B cell (primary cell): ENCODE results near the gene PLAAT5. TPM values are rescaled to one million over a fixed set of nuclear protein-coding genes. Genes with fewer than 3 reads are reported as not detected.

Experiments
- ATAC-seq: fragments of 200-7000 bp; cut with Tn5 transposase; one replicate; pipeline ENCODE4 v1.10.0; 2021; ENCODE audit warnings: low read depth, mild to moderate bottlenecking, moderate number of reproducible peaks, moderate library complexity
- CTCF ChIA-PET: fragments of 350-600 bp; sonication (Branson Sonifier 250); formaldehyde crosslinking; loops from one replicate; lab custom pipeline; 2021; ENCODE audit warnings: antibody characterized with exemption, inconsistent platforms; lab: Charles Lee
- POLR2A ChIA-PET: fragments of 350-600 bp; sonication (Branson Sonifier 250); formaldehyde crosslinking; loops from one replicate; lab custom pipeline; 2021; ENCODE audit warnings: antibody characterized with exemption; lab: Charles Lee
- DNase-seq: peaks from one replicate; pipeline ENCODE4 v3.0.0; 2013
- H2AFZ ChIP-seq: 2 replicates; pipeline ENCODE4 v1.6.1; 2012; ENCODE audit warnings: mild to moderate bottlenecking, low read depth, low read length; ENCODE audit not compliant: insufficient read depth, poor library complexity, severe bottlenecking
- H3K27ac ChIP-seq, 2 donors: 1 replicate in 1 of 2; 2 replicates in 1 of 2; pipeline ENCODE4 v1.5.1; 2012 to 2013; ENCODE audit warnings: low read length in 2 of 2, mild to moderate bottlenecking in 2 of 2, moderate library complexity in 1 of 2
- H3K27me3 ChIP-seq, 4 experiments: fragments of 200-600 bp in 1 of 4; sonication (generic) in 1 of 4; replicated peaks in 1 of 4; 1 replicate in 2 of 4; 2 replicates in 2 of 4; pipeline versions ENCODE4 v1.6.1 to v1.7.0; 2013 to 2016; ENCODE audit warnings: low read length in 3 of 4, mild to moderate bottlenecking in 2 of 4, mixed read lengths in 1 of 4, moderate library complexity in 1 of 4; ENCODE audit not compliant: insufficient read depth in 4 of 4, control insufficient read depth in 3 of 4; ENCODE audit errors: control extremely low read depth in 1 of 4
- H3K36me3 ChIP-seq, 2 experiments: replicated peaks in 1 of 2; 1 replicate in 1 of 2; 2 replicates in 1 of 2; pipeline versions ENCODE4 v1.6.1 to v1.7.1; 2013; ENCODE audit warnings: low read length in 1 of 2; ENCODE audit not compliant: insufficient read depth in 2 of 2, control insufficient read depth in 1 of 2; ENCODE audit errors: control extremely low read depth in 1 of 2, extremely low read depth in 1 of 2
- H3K4me1 ChIP-seq, 2 donors: fragments of 200-600 bp in 1 of 2; sonication (generic) in 1 of 2; 1 replicate in 1 of 2; 2 replicates in 1 of 2; pipeline versions ENCODE4 v1.5.1 to v1.6.1; 2013 to 2017; ENCODE audit warnings: low read length in 2 of 2; ENCODE audit not compliant: control insufficient read depth in 2 of 2, insufficient read depth in 2 of 2
- H3K4me2 ChIP-seq: replicated peaks from 2 replicates; pipeline ENCODE3; 2012; ENCODE audit warnings: mild to moderate bottlenecking, low read depth, low read length; ENCODE audit not compliant: poor library complexity, severe bottlenecking
- H3K4me3 ChIP-seq, 5 experiments: fragments of 200-600 bp in 1 of 5; sonication (generic) in 1 of 5; 1 replicate in 3 of 5; 2 replicates in 2 of 5; pipeline versions ENCODE4 v1.5.1 to v1.7.0; 2011 to 2016; ENCODE audit warnings: low read length in 4 of 5, mild to moderate bottlenecking in 4 of 5, low read depth in 2 of 5, control low read depth in 1 of 5, moderate library complexity in 1 of 5; ENCODE audit not compliant: insufficient read depth in 1 of 5; ENCODE audit errors: control extremely low read depth in 1 of 5, extremely low read depth in 1 of 5
- H3K79me2 ChIP-seq: fragments of 200-600 bp; sonication (generic); one replicate; pipeline ENCODE4 v1.6.0; 2016; ENCODE audit warnings: low read length; ENCODE audit not compliant: control insufficient read depth, insufficient read depth
- H3K9ac ChIP-seq: fragments of 200-600 bp; sonication (generic); 2 replicates; pipeline ENCODE4 v1.6.1; 2017; ENCODE audit warnings: mild to moderate bottlenecking, low read length, moderate library complexity
- H3K9me3 ChIP-seq, 3 donors: one replicate each; pipeline versions ENCODE4 v1.6.1 to v1.7.1; 2013; ENCODE audit warnings: low read length in 2 of 3; ENCODE audit not compliant: control insufficient read depth in 2 of 3, insufficient read depth in 1 of 3; ENCODE audit errors: control extremely low read depth in 1 of 3
- H4K20me1 ChIP-seq: 2 replicates; pipeline ENCODE4 v1.6.0; 2012; ENCODE audit warnings: mild to moderate bottlenecking, low read length; ENCODE audit not compliant: insufficient read depth, control insufficient read depth, poor library complexity, severe bottlenecking
- H3K27ac Mint-ChIP-seq: one replicate; pipeline ENCODE4 v1.8.0; 2021; ENCODE audit warnings: mixed read lengths
- H3K27me3 Mint-ChIP-seq: one replicate; pipeline ENCODE4 v1.8.0; 2021; ENCODE audit warnings: mixed read lengths
- H3K4me1 Mint-ChIP-seq: one replicate; pipeline ENCODE4 v1.8.0; 2021; ENCODE audit warnings: mixed read lengths
- H3K4me3 Mint-ChIP-seq: one replicate; pipeline ENCODE4 v1.8.0; 2021; ENCODE audit warnings: mixed read lengths
- H3K9me3 Mint-ChIP-seq: one replicate; pipeline ENCODE4 v1.8.0; 2022; ENCODE audit warnings: mixed read lengths; ENCODE audit not compliant: insufficient read depth
- EZH2 ChIP-seq: IDR thresholded peaks from 2 replicates; pipeline ENCODE4 v1.6.1; 2012; ENCODE audit warnings: borderline replicate concordance, low read depth, mild to moderate bottlenecking, moderate library complexity, low read length; ENCODE audit not compliant: insufficient read depth, poor library complexity, severe bottlenecking
- WGBS: methylation state at CpG from one replicate; pipeline ENCODE4 v1.1.5; 2013; ENCODE audit warnings: missing lambda C conversion rate; ENCODE audit not compliant: insufficient coverage; 5-methylcytosine and 5-hydroxymethylcytosine counted together
- intact Hi-C: fragments of 100-400 bp; cut with micrococcal nuclease; formaldehyde crosslinking; loops from one replicate; pipeline ENCODE4 v1.10.0; 2022
- polyA plus RNA-seq: library from polyadenylated mRNA; depleted of rRNA; stranded (reverse); fragments of >200 nt; gene quantifications from 2 replicates; pipeline ENCODE4 v1.2.3, GENCODE V29; 2012
- total RNA-seq, 2 donors: library from RNA; stranded (reverse); fragments of 120-200 nt in 1 of 2; gene quantifications; 1 replicate in 1 of 2; 2 replicates in 1 of 2; pipeline versions ENCODE4 v1.2.3 to v1.2.4, GENCODE V29; 2013 to 2022
- TF ChIP-seq, protein P1 (sequence below): fragments of 200-600 bp; IDR thresholded peaks from one replicate; pipeline ENCODE4 v1.8.0; 2022; ENCODE audit warnings: antibody characterized with exemption, mild to moderate bottlenecking

The PLAAT5 gene
- total and polyA plus RNA-seq, 2 donors (not counting 1 experiment from before 2014, with no cell fraction given): not detected

DNA sequence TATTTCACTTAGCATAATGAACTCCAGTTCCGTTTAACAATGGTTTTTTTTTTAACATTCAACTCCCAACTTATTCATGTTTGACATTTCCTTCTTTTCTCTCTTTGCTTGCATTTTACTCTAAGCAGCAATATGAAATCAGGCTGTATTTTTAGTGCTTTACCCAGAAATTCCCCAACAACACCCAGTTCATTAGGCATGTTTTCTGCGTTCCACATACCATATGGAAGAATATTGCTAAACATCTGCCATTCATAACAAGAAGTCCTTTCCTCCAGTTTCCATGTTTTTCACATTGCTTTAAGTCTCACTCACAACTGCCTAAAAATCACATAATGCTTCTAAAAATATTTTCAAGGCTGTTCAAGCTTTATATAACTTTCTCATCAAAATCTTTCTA is 45.8 kb downstream of the PLAAT5 start:
- peaks cover 2% of the 10 kb centered on the region for H3K4me1 Mint-ChIP-seq
- ATAC-seq (no peak), DNase-seq (no peak)
- no peak overlapping the region for H3K4me3 Mint-ChIP-seq
- Histone ChIP-seq H3K36me3 (no peaks in the 10 kb centered on the region), H3K79me2 (no peaks in the 10 kb centered on the region), H3K27ac (no peak overlapping the region), H2AFZ (no peak overlapping the region), H3K4me1 (no peaks in the 10 kb centered on the region), H3K4me2 (no peak overlapping the region), H3K9me3 (peaks cover 0 to 2% (median 0%) of the 10 kb centered on the region in 3 donors), H3K4me3 (no peak overlapping the region), H3K9ac (no peak overlapping the region), H3K27me3 (peaks cover 0 to 4% (median 0%) of the 10 kb centered on the region in 4 experiments), H4K20me1 (no peaks in the 10 kb centered on the region)
- no peak for TF ChIP-seq EZH2
- TF ChIP-seq, protein P1, sequence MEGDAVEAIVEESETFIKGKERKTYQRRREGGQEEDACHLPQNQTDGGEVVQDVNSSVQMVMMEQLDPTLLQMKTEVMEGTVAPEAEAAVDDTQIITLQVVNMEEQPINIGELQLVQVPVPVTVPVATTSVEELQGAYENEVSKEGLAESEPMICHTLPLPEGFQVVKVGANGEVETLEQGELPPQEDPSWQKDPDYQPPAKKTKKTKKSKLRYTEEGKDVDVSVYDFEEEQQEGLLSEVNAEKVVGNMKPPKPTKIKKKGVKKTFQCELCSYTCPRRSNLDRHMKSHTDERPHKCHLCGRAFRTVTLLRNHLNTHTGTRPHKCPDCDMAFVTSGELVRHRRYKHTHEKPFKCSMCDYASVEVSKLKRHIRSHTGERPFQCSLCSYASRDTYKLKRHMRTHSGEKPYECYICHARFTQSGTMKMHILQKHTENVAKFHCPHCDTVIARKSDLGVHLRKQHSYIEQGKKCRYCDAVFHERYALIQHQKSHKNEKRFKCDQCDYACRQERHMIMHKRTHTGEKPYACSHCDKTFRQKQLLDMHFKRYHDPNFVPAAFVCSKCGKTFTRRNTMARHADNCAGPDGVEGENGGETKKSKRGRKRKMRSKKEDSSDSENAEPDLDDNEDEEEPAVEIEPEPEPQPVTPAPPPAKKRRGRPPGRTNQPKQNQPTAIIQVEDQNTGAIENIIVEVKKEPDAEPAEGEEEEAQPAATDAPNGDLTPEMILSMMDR: no peak
- intact Hi-C loops: no loop called here
- CTCF ChIA-PET: no interaction called here
- H3K9me3 Mint-ChIP-seq: no peaks in the 10 kb centered on the region
- POLR2A ChIA-PET: no interaction called here
- WGBS: 100% methylated on average over 1 of the region's 2 CpGs
- peaks cover 30% of the 10 kb centered on the region for H3K27me3 Mint-ChIP-seq
- no peak overlapping the region for H3K27ac Mint-ChIP-seq

DNA sequence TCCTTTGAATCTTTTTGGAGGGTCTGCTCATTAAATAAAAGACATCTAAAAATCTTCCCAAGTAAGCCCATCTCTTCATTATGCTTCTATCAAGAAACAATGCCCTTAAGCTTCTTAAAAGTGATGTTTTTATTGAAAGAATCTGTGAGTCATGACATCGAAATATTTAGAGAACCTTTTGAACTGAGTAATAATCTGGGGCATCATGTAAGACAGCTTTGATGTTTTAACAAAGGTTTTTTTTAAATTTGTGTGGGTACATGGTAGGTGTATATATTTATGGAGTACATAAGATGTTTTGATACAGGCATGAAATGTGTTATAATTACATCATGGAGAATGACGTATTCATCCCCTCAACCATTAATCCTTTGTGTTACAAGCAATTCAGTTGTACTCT is 46.8 kb downstream of the PLAAT5 start:
- Histone ChIP-seq H3K9me3 (peaks cover 0 to 2% (median 0%) of the 10 kb centered on the region in 3 donors), H3K27ac (no peak overlapping the region), H3K4me2 (no peak overlapping the region), H3K9ac (no peak overlapping the region), H3K4me1 (no peaks in the 10 kb centered on the region), H3K79me2 (no peaks in the 10 kb centered on the region), H4K20me1 (no peaks in the 10 kb centered on the region), H3K4me3 (no peak overlapping the region), H3K27me3 (peaks cover 0 to 4% (median 0%) of the 10 kb centered on the region in 4 experiments), H2AFZ (no peak overlapping the region), H3K36me3 (no peaks in the 10 kb centered on the region)
- ChIA-PET CTCF (no interaction called here), POLR2A (interaction anchor here (0.8 kb wide), 1 partner anchor 112 kb away, joined by 7 read pairs; no protein-coding TSS in a partner anchor)
- intact Hi-C loops: no loop called here
- no peak for ATAC-seq
- DNase-seq: no peak
- H3K9me3 Mint-ChIP-seq: no peaks in the 10 kb centered on the region
- H3K27ac Mint-ChIP-seq: no peak overlapping the region
- H3K4me1 Mint-ChIP-seq: peaks cover 2% of the 10 kb centered on the region
- no peak overlapping the region for H3K4me3 Mint-ChIP-seq
- TF ChIP-seq, protein P1: no peak
- no peak for TF ChIP-seq EZH2
- WGBS: 60% methylated on average over 1 of the region's 2 CpGs
- H3K27me3 Mint-ChIP-seq: peaks cover 27% of the 10 kb centered on the region
